Measurements from ENCODE around the gene DCTN3. TPM values are rescaled to one million over a fixed set of nuclear protein-coding genes. Genes with fewer than 3 reads are reported as not detected.

Gene DCTN3
- total and polyA plus RNA-seq, 10 of the 15 experiments (the other 5 are each of a cell fraction or from before 2014, with no cell fraction given), result 19.0 to 120 (median 71.8) TPM

- TF ChIP-seq CBX5 (IDR thresholded peaks at IDR 0.05; ENCODE audit: low read depth) (no peak), MLLT1 (IDR thresholded peaks at IDR 0.05) (no peak)
Measured at GRCh38 chr9:34594177-34594576, 26.1 kb downstream of the DCTN3 start (continued).

GRCh38 chr9:34592895-34593601 lies 27.2 kb downstream of the DCTN3 start:
- in situ Hi-C loops (cut with MboI) (loop anchor here (5.0 kb wide), 1 partner anchor 49 kb away; no protein-coding TSS in a partner anchor), intact Hi-C loops (cut with micrococcal nuclease; ENCODE audit: unreplicated experiment) (loop anchor here (2.0 kb wide), 1 partner anchor 188 kb away; no protein-coding TSS in a partner anchor)
- no peak for TF ChIP-seq E2F8 (IDR thresholded peaks at IDR 0.05; ENCODE audit: low read depth, partially characterized antibody)
- TF ChIP-seq ATF2 (IDR thresholded peaks at IDR 0.05; ENCODE audit: low read length), result no peak
- no peak for TF ChIP-seq MTA2 (IDR thresholded peaks at IDR 0.05; ENCODE audit: low read depth)
- no peak for TF ChIP-seq ZNF622 (IDR thresholded peaks at IDR 0.05)
- no peak for TF ChIP-seq NR2F1 (conservative IDR thresholded peaks at IDR 0.05)
- Histone ChIP-seq H4K20me1 (ENCODE audit: control insufficient read depth, insufficient read depth) (peaks cover 11% of the 10 kb centered on the region), H2AFZ (ENCODE audit: control insufficient read depth, low read depth, low read length) (no peak overlapping the region), H3K4me1 (ENCODE audit: control insufficient read depth, insufficient read depth, low read length) (peaks cover 2% of the 10 kb centered on the region; the same call in 1 of the 2 replicates), H3K4me2 (ENCODE audit: control insufficient read depth, insufficient read depth) (no peak overlapping the region), H3K79me2 (ENCODE audit: control insufficient read depth, insufficient read depth, low read length) (no peaks in the 10 kb centered on the region), H3K36me3 (ENCODE audit: control insufficient read depth in 2 of 2, insufficient read depth in 2 of 2, low read length in 1 of 2) (no peaks in the 10 kb centered on the region), H3K9me3 (replicated peaks; ENCODE audit: control insufficient read depth, insufficient read depth, low read length) (no peaks in the 10 kb centered on the region), H3K9ac (ENCODE audit: control insufficient read depth, insufficient read depth, low read length) (no peak overlapping the region), H3K27ac (ENCODE audit: control insufficient read depth, insufficient read depth) (no peak overlapping the region), H3K4me3 (no peak overlapping the region), H3K27me3 (replicated peaks in 1 of 2; ENCODE audit: control insufficient read depth in 2 of 2, insufficient read depth in 2 of 2, low read length in 1 of 2) (peaks cover 25 to 39% of the 10 kb centered on the region in 2 experiments)
- ATAC-seq, result no peak; the same call in 2 of the 3 replicates
- SMC1A ChIA-PET (ENCODE audit: uncharacterized antibody, unreplicated experiment), result no interaction called here
- DNase-seq (ENCODE audit: low read depth, low spot score), result no peak
- BruUV-seq (replicated peaks), result no TSS peak
- WGBS (ENCODE audit: insufficient coverage, insufficient replicate concordance, low lambda C conversion rate, missing lambda C conversion rate), result 4% methylated on average over 13 of the region's 26 CpGs
- FAIRE-seq, result no peak
- CTCF ChIA-PET, result interaction anchor here (0.6 to 3.1 kb wide), 7 partner anchors 8 to 188 kb away, joined by 3 to 32 read pairs (median 5); no protein-coding TSS in a partner anchor
- RAD21 ChIA-PET (ENCODE audit: unreplicated experiment), result interaction anchor here (0.5 to 1.2 kb wide), 3 partner anchors 101 to 804 kb away, joined by 3 read pairs; no protein-coding TSS in a partner anchor
- POLR2A ChIA-PET, result no interaction called here

Measured in GM12878 (cell line).